ENCODE measurements around the gene ATOH1. TPM values are rescaled to one million over a fixed set of nuclear protein-coding genes. Genes with fewer than 3 reads are reported as not detected.

ATOH1 gene
- total RNA-seq, 1 experiment from 2014 or later: not detected

- no CpG with 5 or more reads among the region's 1 CpG for WGBS (ENCODE audit: extremely low coverage, insufficient read length, low lambda C conversion rate)
- Mint-ChIP-seq H3K27me3 (ENCODE audit: low read depth) (peaks cover 26% of the 10 kb centered on the region), H3K4me1 (no peaks in the 10 kb centered on the region), H3K27ac (no peak overlapping the region), H3K36me3 (ENCODE audit: insufficient read depth in 1 of 3, low read depth in 3 of 3) (no peaks in the 10 kb centered on the region; a peak in 1 of 7 replicates), H3K9me3 (no peaks in the 10 kb centered on the region), H3K4me3 (no peak overlapping the region)
- H2BK5ac ChIP-seq (ENCODE audit: insufficient read length, low read length): no peak overlapping the region
- H3K4me1 ChIP-seq (ENCODE audit: insufficient read depth, low read length): no peaks in the 10 kb centered on the region
- no peak overlapping the region for H3K4me2 ChIP-seq (ENCODE audit: insufficient read depth, insufficient read length, low read length)
- H4K8ac ChIP-seq (replicated peaks; ENCODE audit: insufficient read length, low read depth, low read length): no peak overlapping the region
- no peak for DNase-seq
- no peaks in the 10 kb centered on the region for H3K79me2 ChIP-seq (ENCODE audit: insufficient read depth, low read length)
- no peak overlapping the region for H2BK120ac ChIP-seq (ENCODE audit: low read depth, low read length, poor library complexity, severe bottlenecking)
- no peaks in the 10 kb centered on the region for H3K79me1 ChIP-seq (ENCODE audit: insufficient read depth, low read depth, low read length, poor library complexity, severe bottlenecking)
- H3K56ac ChIP-seq (ENCODE audit: insufficient read length, low read depth, low read length): no peak overlapping the region
- H4K5ac ChIP-seq (ENCODE audit: insufficient read length, low read depth, low read length): no peak overlapping the region
- H4K91ac ChIP-seq (ENCODE audit: insufficient read length, low read depth, low read length): no peak overlapping the region
- H4K20me1 ChIP-seq (ENCODE audit: control insufficient read depth, insufficient read depth, insufficient read length): no peaks in the 10 kb centered on the region
- no peak overlapping the region for H2BK20ac ChIP-seq (ENCODE audit: low read depth, low read length, poor library complexity, severe bottlenecking)
- no peak overlapping the region for H3K14ac ChIP-seq (ENCODE audit: insufficient read depth, low read length)
- no peak overlapping the region for H3K18ac ChIP-seq (ENCODE audit: insufficient read length, low read depth, low read length)
- H3K9ac ChIP-seq (ENCODE audit: extremely low read depth, insufficient read length, low read length): no peak overlapping the region
- no peak overlapping the region for H3T11ph ChIP-seq (ENCODE audit: low read length)
- no peak overlapping the region for H3K23ac ChIP-seq (ENCODE audit: insufficient read length, low read depth, low read length)
- H2AFZ ChIP-seq (ENCODE audit: low read length): no peak overlapping the region
- no peak for TF ChIP-seq CTCF (conservative IDR thresholded peaks at IDR 0.05)
- no peaks in the 10 kb centered on the region for H3K23me2 ChIP-seq (ENCODE audit: insufficient read length, low read depth, low read length, poor library complexity, severe bottlenecking)
- no peaks in the 10 kb centered on the region for H3K9me3 ChIP-seq (ENCODE audit: control insufficient read depth, low read depth, low read length)
- H2AK5ac ChIP-seq (ENCODE audit: insufficient read length, low read length): no peak overlapping the region
- H3K27ac ChIP-seq (ENCODE audit: insufficient read length, low read depth, low read length): no peak overlapping the region
- H2BK12ac ChIP-seq (ENCODE audit: insufficient read length, low read depth, low read length): no peak overlapping the region
- no peaks in the 10 kb centered on the region for H3K27me3 ChIP-seq (ENCODE audit: insufficient read depth, low read length)
- no peak overlapping the region for H3K4ac ChIP-seq (ENCODE audit: low read depth, low read length)
- no peak overlapping the region for H2BK15ac ChIP-seq (ENCODE audit: low read depth, low read length)
These were observed 27.4 kb downstream of the ATOH1 start for GRCh38 chr4:93855926-93856325.

All from H9 (cell line).